GM19239 (cell line): ENCODE measurements around the gene CCL1.

Experiments used
- DNase-seq: peaks from one replicate; pipeline ENCODE4 v3.0.0; 2011; ENCODE audit warnings: low spot score; ENCODE audit not compliant: insufficient read length
- FAIRE-seq: peaks from 2 replicates; lab custom pipeline; 2011; peaks lifted over from hg19 to GRCh38; lab: Jason Lieb, UNC

Gene CCL1

GRCh38 chr17:34363183-34363661 is at the start of gene CCL1:
Gene CCL1 (minus strand): TSS chr17:34363233. CDS start chr17:34363161, 72 bp downstream.
- no peak for FAIRE-seq
- DNase-seq: no peak

- no peak for FAIRE-seq
- DNase-seq: no peak
These were observed 49.5 kb upstream of the CCL1 start for GRCh38 chr17:34412534-34412933.

GRCh38 chr17:34411646-34412421 is 48.8 kb upstream of the CCL1 start:
- no peak for FAIRE-seq

GRCh38 chr17:34409352-34409751 is 46.3 kb upstream of the CCL1 start:
- no peak for DNase-seq
- no peak for FAIRE-seq

More at GRCh38 chr17:34411646-34412421, 48.8 kb upstream of the CCL1 start:
- no peak for DNase-seq

- FAIRE-seq (no peak), DNase-seq (no peak)
These were observed 45.4 kb upstream of the CCL1 start for GRCh38 chr17:34408439-34408838.

- DNase-seq (no peak), FAIRE-seq (no peak)
These were observed 43.2 kb upstream of the CCL1 start for GRCh38 chr17:34406226-34406625.

- DNase-seq: no peak
- no peak for FAIRE-seq
These were observed 40.0 kb upstream of the CCL1 start for GRCh38 chr17:34403006-34403405.

GRCh38 chr17:34401165-34401564 is 38.1 kb upstream of the CCL1 start:
- no peak for FAIRE-seq
- no peak for DNase-seq

- DNase-seq (no peak), FAIRE-seq (no peak)
These were observed 37.4 kb upstream of the CCL1 start for GRCh38 chr17:34400301-34400931.

GRCh38 chr17:34399725-34400124 is 36.7 kb upstream of the CCL1 start:
- DNase-seq (no peak), FAIRE-seq (no peak)

GRCh38 chr17:34398990-34399389 is 36.0 kb upstream of the CCL1 start:
- FAIRE-seq: no peak
- no peak for DNase-seq

GRCh38 chr17:34397265-34397664 is 34.2 kb upstream of the CCL1 start:
- FAIRE-seq: no peak

GRCh38 chr17:34393401-34393800 is 30.4 kb upstream of the CCL1 start:
- FAIRE-seq (no peak), DNase-seq (no peak)

More at GRCh38 chr17:34397265-34397664, 34.2 kb upstream of the CCL1 start:
- no peak for DNase-seq

- FAIRE-seq (no peak), DNase-seq (no peak)
These were observed 28.2 kb upstream of the CCL1 start for GRCh38 chr17:34391241-34391640.

- FAIRE-seq (no peak), DNase-seq (no peak)
These were observed 27.6 kb upstream of the CCL1 start for GRCh38 chr17:34390649-34391048.

GRCh38 chr17:34389126-34389750 is 26.2 kb upstream of the CCL1 start:
- DNase-seq (no peak), FAIRE-seq (no peak)

GRCh38 chr17:34387566-34387965 is 24.5 kb upstream of the CCL1 start:
- FAIRE-seq (no peak), DNase-seq (no peak)

- FAIRE-seq: no peak
- no peak for DNase-seq
These were observed 23.9 kb upstream of the CCL1 start for GRCh38 chr17:34386697-34387550.

- FAIRE-seq: no peak
- no peak for DNase-seq
These were observed 23.3 kb upstream of the CCL1 start for GRCh38 chr17:34386343-34386696.
